ENCODE measurements around the gene ARF6.

DNA sequence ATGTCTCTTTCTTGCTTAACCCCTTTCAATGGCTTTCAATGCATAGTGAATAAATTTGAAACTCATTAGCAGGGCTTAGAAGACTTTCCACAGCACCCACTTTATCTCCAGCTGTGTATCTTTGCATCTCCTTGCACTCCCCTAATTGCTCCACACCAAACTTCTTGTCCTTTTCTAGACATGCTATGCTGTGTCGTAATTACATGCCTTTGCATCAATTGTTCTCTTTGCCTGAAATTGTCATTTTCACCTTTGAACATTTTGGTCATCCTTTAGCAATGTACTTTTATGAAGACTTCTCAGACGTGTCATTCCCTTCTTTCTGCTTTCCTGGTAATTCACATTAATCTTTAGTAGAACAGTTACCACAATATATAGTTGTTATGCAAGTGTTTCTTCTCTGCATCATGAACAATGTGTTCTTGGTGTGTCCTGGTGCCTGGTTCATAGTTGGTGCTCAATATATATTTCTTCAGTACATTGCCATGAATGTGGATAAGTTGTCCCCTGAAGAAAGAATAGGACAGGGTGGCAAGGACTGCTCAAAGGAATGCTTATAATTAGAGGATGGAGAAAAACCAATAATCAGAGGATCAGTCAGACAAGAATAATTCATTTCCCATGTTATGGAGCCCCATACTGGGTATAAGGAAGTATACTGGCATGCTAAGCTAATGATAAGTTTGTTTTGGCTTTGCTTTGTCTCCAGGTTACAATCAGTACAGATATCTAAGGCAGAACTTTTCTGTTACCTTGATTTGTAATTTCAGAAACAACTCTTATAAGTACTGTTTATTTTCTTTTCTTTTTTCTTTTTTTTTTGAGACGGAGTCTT, 27.2 kb downstream of the ARF6 start:
- TF ChIP-seq, protein P1, sequence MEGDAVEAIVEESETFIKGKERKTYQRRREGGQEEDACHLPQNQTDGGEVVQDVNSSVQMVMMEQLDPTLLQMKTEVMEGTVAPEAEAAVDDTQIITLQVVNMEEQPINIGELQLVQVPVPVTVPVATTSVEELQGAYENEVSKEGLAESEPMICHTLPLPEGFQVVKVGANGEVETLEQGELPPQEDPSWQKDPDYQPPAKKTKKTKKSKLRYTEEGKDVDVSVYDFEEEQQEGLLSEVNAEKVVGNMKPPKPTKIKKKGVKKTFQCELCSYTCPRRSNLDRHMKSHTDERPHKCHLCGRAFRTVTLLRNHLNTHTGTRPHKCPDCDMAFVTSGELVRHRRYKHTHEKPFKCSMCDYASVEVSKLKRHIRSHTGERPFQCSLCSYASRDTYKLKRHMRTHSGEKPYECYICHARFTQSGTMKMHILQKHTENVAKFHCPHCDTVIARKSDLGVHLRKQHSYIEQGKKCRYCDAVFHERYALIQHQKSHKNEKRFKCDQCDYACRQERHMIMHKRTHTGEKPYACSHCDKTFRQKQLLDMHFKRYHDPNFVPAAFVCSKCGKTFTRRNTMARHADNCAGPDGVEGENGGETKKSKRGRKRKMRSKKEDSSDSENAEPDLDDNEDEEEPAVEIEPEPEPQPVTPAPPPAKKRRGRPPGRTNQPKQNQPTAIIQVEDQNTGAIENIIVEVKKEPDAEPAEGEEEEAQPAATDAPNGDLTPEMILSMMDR (conservative IDR thresholded peaks at IDR 0.05; ENCODE audit: low read depth, low read length) = no peak
- TF ChIP-seq EZH2 (IDR thresholded peaks at IDR 0.05; ENCODE audit: low read length, unreplicated experiment) = no peak
